ENCODE measurements around the gene AKNA. TPM values are rescaled to one million over a fixed set of nuclear protein-coding genes. Genes with fewer than 3 reads are reported as not detected.
"Not testable (repeated sequence)": the region's sequence is repeated elsewhere in the genome, so short reads cannot be mapped to it uniquely, and the experiment has no call there.

Gene AKNA
- total and polyA plus RNA-seq, 2 experiments from 2014 or later = 6.6 to 13.8 TPM

DNA sequence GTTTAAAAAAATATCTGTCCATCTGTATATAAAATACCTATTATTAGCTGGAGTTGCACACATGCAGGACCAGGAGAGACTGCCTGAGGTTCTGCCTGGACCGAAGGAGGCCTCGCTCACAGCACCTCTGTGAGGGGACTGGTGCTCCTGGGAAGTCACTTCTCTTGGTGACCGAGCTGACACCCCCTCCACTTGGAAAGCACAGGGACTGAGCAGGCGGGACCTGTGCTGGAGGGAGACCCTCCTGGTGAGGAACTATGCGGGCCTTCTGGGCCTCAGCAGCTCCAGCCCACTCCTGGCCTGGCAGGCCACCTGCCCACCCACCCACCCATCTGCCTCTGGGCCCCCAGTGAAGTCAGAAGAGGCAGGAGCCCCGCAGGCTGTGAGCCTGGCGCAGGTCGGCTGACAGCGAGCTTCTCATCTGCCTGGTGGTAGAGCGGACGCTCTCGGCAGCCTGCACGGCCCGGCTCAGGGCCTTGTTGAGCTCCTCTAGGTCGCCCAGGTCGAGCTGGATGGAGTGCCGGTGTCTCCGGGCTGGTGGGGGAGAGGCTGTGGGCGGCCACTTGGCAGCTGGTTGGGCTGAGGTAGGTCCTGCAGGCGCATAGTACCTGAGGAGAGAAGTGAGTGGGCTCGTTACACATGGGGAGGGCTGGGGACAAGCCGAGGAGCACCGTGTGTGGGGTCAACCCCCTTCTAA lies 50.9 kb downstream of the AKNA start:
- H3K36me3 ChIP-seq (replicated peaks; ENCODE audit: insufficient read depth, low read depth) = no peaks in the 10 kb centered on the region
- H3K4me3 ChIP-seq = no peak overlapping the region
- no peak overlapping the region for H3K4me2 ChIP-seq
- H3K9me2 ChIP-seq (replicated peaks; ENCODE audit: insufficient read depth) = no peaks in the 10 kb centered on the region
- no peak for DNase-seq (ENCODE audit: low spot score)
- 96% methylated on average over 23 of the region's 23 CpGs for WGBS (ENCODE audit: low lambda C conversion rate, missing lambda C conversion rate)
- no peaks in the 10 kb centered on the region for H4K20me1 ChIP-seq (ENCODE audit: insufficient read depth, poor library complexity, severe bottlenecking)
- H3K4me1 ChIP-seq (ENCODE audit: insufficient read depth) = no peaks in the 10 kb centered on the region
- no peak overlapping the region for H2AFZ ChIP-seq
- TF ChIP-seq, protein P1, sequence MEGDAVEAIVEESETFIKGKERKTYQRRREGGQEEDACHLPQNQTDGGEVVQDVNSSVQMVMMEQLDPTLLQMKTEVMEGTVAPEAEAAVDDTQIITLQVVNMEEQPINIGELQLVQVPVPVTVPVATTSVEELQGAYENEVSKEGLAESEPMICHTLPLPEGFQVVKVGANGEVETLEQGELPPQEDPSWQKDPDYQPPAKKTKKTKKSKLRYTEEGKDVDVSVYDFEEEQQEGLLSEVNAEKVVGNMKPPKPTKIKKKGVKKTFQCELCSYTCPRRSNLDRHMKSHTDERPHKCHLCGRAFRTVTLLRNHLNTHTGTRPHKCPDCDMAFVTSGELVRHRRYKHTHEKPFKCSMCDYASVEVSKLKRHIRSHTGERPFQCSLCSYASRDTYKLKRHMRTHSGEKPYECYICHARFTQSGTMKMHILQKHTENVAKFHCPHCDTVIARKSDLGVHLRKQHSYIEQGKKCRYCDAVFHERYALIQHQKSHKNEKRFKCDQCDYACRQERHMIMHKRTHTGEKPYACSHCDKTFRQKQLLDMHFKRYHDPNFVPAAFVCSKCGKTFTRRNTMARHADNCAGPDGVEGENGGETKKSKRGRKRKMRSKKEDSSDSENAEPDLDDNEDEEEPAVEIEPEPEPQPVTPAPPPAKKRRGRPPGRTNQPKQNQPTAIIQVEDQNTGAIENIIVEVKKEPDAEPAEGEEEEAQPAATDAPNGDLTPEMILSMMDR (IDR thresholded peaks at IDR 0.05; ENCODE audit: poor library complexity) = no peak
- no peak for TF ChIP-seq EZH2 (IDR thresholded peaks at IDR 0.05; ENCODE audit: borderline replicate concordance)
- TF ChIP-seq EZH2phosphoT487 (IDR thresholded peaks at IDR 0.05; ENCODE audit: low read depth, severe bottlenecking, unreplicated experiment) = no peak
- no peaks in the 10 kb centered on the region for H3K27me3 ChIP-seq
- no peak overlapping the region for H3K27ac ChIP-seq
- no peaks in the 10 kb centered on the region for H3K79me2 ChIP-seq
- H3K9me3 ChIP-seq (ENCODE audit: low read depth) = no peaks in the 10 kb centered on the region

DNA sequence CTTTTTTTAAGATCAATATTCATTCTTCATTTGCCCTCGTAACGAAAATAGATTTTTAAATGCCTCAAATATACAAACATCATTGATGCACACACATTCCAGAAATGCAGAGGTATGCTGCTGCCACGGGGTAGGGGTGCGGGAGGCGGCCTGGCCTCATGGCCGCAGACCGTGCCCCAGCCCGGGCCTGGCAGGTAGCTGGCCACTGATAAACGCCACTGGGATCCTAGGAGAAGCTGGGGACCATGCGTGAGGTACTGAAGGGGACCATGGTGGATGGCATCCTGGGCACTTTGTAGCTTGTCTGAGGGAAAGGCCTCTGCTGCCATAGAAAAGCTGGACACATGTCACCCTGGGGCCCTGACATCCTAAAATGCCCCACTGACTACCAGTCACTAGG lies 51.6 kb downstream of the AKNA start:
- no peaks in the 10 kb centered on the region for H3K9me2 ChIP-seq (replicated peaks; ENCODE audit: insufficient read depth)
- TF ChIP-seq EZH2 (IDR thresholded peaks at IDR 0.05; ENCODE audit: borderline replicate concordance) = no peak
- TF ChIP-seq, protein P1 (IDR thresholded peaks at IDR 0.05; ENCODE audit: poor library complexity) = no peak
- TF ChIP-seq EZH2phosphoT487 (IDR thresholded peaks at IDR 0.05; ENCODE audit: low read depth, severe bottlenecking, unreplicated experiment) = no peak
- no peak overlapping the region for H3K27ac ChIP-seq
- DNase-seq (ENCODE audit: low spot score) = no peak
- no peaks in the 10 kb centered on the region for H3K79me2 ChIP-seq
- H3K4me3 ChIP-seq = no peak overlapping the region
- H3K9me3 ChIP-seq (ENCODE audit: low read depth) = no peaks in the 10 kb centered on the region
- H3K27me3 ChIP-seq = no peaks in the 10 kb centered on the region
- no peaks in the 10 kb centered on the region for H4K20me1 ChIP-seq (ENCODE audit: insufficient read depth, poor library complexity, severe bottlenecking)
- H3K4me1 ChIP-seq (ENCODE audit: insufficient read depth) = no peaks in the 10 kb centered on the region
- H2AFZ ChIP-seq = no peak overlapping the region
- no peaks in the 10 kb centered on the region for H3K36me3 ChIP-seq (replicated peaks; ENCODE audit: insufficient read depth, low read depth)
- 79% methylated on average over 10 of the region's 10 CpGs for WGBS (ENCODE audit: low lambda C conversion rate, missing lambda C conversion rate)
- H3K4me2 ChIP-seq = no peak overlapping the region

DNA sequence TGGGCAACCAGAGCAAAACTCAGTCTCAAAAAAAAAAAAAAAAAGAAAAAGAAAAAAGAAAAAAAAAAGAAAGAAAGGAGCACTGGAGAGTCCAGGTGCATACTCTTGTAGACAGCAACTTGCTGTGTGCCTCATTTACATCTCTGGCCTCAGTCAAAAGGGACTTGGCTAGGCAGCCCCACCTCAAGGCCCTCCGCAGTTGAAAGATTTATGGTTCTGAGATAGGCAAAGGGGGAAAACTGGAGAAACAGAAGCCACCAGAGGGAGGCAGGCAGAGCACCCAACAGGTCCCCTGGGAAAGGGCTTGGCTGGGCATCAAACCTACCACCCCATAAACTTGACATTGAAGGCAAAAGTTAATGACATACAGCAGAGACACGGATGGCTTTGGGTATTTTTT lies 52.0 kb downstream of the AKNA start:
- Histone ChIP-seq H3K4me1 (ENCODE audit: insufficient read depth) (no peaks in the 10 kb centered on the region), H3K36me3 (replicated peaks; ENCODE audit: insufficient read depth, low read depth) (no peaks in the 10 kb centered on the region)

DNA sequence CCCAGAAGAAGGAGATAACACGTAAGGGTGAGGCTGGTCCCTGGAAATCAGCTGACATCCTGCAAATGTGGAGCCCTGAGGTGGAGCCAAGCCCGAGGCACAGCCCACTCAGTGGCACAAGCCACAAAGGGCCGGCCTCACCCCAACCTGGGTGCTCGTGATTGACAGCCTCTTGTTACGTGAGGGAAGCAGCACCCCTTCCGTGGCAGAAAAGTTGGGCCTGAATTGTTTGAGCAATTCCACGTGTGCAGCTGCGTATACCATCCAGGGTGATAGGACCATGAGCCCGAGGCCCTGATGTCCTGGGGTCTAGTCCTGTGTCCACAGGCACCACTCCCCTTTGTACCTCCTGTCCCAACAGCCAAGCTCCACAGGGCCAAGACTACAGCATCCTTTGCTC lies 53.3 kb downstream of the AKNA start:
- no peaks in the 10 kb centered on the region for H3K36me3 ChIP-seq (replicated peaks; ENCODE audit: insufficient read depth, low read depth)
- H3K27ac ChIP-seq = no peak overlapping the region
- no peak overlapping the region for H3K4me3 ChIP-seq
- H3K79me2 ChIP-seq = no peaks in the 10 kb centered on the region
- no peaks in the 10 kb centered on the region for H3K27me3 ChIP-seq
- no peak overlapping the region for H3K4me2 ChIP-seq
- no peaks in the 10 kb centered on the region for H4K20me1 ChIP-seq (ENCODE audit: insufficient read depth, poor library complexity, severe bottlenecking)
- WGBS (ENCODE audit: low lambda C conversion rate, missing lambda C conversion rate) = 98% methylated on average over 9 of the region's 9 CpGs
- no peaks in the 10 kb centered on the region for H3K9me3 ChIP-seq (ENCODE audit: low read depth)
- no peaks in the 10 kb centered on the region for H3K4me1 ChIP-seq (ENCODE audit: insufficient read depth)
- no peak for DNase-seq (ENCODE audit: low spot score)
- no peaks in the 10 kb centered on the region for H3K9me2 ChIP-seq (replicated peaks; ENCODE audit: insufficient read depth)
- TF ChIP-seq, protein P1 (IDR thresholded peaks at IDR 0.05; ENCODE audit: poor library complexity) = no peak
- no peak for TF ChIP-seq EZH2phosphoT487 (IDR thresholded peaks at IDR 0.05; ENCODE audit: low read depth, severe bottlenecking, unreplicated experiment)
- TF ChIP-seq EZH2 (IDR thresholded peaks at IDR 0.05; ENCODE audit: borderline replicate concordance) = no peak
- H2AFZ ChIP-seq = no peak overlapping the region

More for the DNA sequence above, 52.0 kb downstream of the AKNA start:
- H3K9me2 ChIP-seq (replicated peaks; ENCODE audit: insufficient read depth) = no peaks in the 10 kb centered on the region
- H3K9me3 ChIP-seq (ENCODE audit: low read depth) = no peaks in the 10 kb centered on the region
- H2AFZ ChIP-seq = no peak overlapping the region
- TF ChIP-seq EZH2 (IDR thresholded peaks at IDR 0.05; ENCODE audit: borderline replicate concordance) = no peak
- H3K27me3 ChIP-seq = no peaks in the 10 kb centered on the region
- H3K4me3 ChIP-seq = no peak overlapping the region
- 49% methylated on average over 2 of the region's 2 CpGs for WGBS (ENCODE audit: low lambda C conversion rate, missing lambda C conversion rate)
- no peak for DNase-seq (ENCODE audit: low spot score)
- H3K4me2 ChIP-seq = no peak overlapping the region
- no peaks in the 10 kb centered on the region for H4K20me1 ChIP-seq (ENCODE audit: insufficient read depth, poor library complexity, severe bottlenecking)
- H3K27ac ChIP-seq = no peak overlapping the region
- no peaks in the 10 kb centered on the region for H3K79me2 ChIP-seq

DNA sequence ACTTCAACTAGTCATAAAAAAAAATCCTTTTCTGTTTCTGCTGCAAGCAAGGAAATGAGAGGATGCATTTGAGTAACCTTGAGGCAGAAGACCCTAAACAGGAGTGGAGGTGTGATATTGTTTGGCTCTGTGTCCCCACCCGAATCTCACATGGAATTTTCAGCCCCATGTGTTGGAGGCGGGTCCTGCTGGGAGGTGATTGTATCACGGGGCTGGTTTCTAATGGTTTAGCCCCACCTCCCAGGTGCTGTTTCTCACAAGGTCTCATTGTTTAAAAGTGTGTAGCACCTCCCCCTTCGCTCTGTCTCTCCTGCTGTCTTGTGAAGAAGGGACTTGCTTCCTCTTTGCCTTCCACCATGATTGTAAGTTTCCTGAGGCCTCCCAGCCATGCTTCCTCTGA lies 54.1 kb downstream of the AKNA start:
- H3K36me3 ChIP-seq (replicated peaks; ENCODE audit: insufficient read depth, low read depth); H3K27me3 ChIP-seq; H4K20me1 ChIP-seq (ENCODE audit: insufficient read depth, poor library complexity, severe bottlenecking); H3K27ac ChIP-seq; H3K9me3 ChIP-seq (ENCODE audit: low read depth); H3K9me2 ChIP-seq (replicated peaks; ENCODE audit: insufficient read depth); H3K4me2 ChIP-seq; H3K4me1 ChIP-seq (ENCODE audit: insufficient read depth); H3K4me3 ChIP-seq; H3K79me2 ChIP-seq; H2AFZ ChIP-seq; DNase-seq (ENCODE audit: low spot score): not testable (repeated sequence)
- WGBS (ENCODE audit: low lambda C conversion rate, missing lambda C conversion rate) = 74% methylated on average over 3 of the region's 4 CpGs

DNA sequence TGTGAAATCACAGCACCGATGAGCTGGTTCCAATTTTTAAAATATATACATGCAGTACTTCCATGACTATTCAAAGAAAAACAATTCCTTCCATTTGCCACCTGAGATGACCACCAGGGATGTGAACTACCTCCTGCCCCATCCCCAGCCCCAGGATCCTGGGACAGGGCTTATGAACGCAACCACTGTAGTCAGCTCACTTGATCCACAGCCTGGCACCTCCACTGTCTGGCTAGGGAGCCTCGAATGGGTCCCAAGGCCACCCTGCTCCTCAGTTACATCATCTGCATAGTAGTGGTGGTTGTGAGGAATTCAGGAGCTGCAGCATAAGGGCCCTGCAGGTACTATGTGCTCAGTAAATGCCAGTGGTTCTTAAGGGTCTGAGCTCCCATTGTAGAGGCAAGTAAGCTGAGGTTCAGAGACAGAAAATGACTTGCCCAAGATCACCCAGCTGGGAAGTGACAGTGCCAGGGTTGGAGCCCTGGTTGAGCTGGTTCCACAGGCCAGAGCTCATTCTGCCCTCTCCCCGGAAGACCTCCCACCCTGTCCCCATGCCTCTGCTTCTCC lies 55.2 kb downstream of the AKNA start:
- H3K4me2 ChIP-seq; DNase-seq (ENCODE audit: low spot score); H4K20me1 ChIP-seq (ENCODE audit: insufficient read depth, poor library complexity, severe bottlenecking); H3K79me2 ChIP-seq; H3K36me3 ChIP-seq (replicated peaks; ENCODE audit: insufficient read depth, low read depth); H3K27ac ChIP-seq; H3K4me3 ChIP-seq; H3K27me3 ChIP-seq; H3K9me2 ChIP-seq (replicated peaks; ENCODE audit: insufficient read depth); H3K9me3 ChIP-seq (ENCODE audit: low read depth); H2AFZ ChIP-seq: not testable (repeated sequence)
- peaks cover 18% of the 10 kb centered on the region for H3K4me1 ChIP-seq (ENCODE audit: insufficient read depth)
- 88% methylated on average over 4 of the region's 4 CpGs for WGBS (ENCODE audit: low lambda C conversion rate, missing lambda C conversion rate)

All from hepatocyte (in vitro differentiated cells).